ENCODE results near the gene ANO6. TPM values are rescaled to one million over a fixed set of nuclear protein-coding genes. Genes with fewer than 3 reads are reported as not detected.

The ANO6 gene
- polyA plus RNA-seq, 1 donor from 2014 or later: 9.0 TPM

DNA sequence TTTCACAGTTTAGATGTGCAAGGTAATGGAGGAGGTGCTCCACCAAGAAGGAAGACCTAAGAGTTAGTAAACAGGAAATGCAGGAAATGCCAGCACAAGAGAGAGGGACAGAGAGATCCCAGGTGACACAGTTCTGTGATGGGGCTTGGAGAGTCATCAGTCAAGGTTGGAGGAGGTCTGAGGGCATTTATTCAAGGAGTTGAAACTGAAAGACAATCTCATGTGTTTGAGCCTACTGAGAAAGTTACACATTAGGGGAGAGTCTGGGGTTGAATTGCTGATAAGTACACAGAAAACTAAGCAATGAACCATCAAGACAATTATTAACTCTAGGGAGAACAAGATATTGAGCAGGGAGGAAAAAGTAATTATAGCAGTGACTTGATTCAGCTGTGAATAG lies 138.5 kb downstream of the ANO6 start:
- Histone ChIP-seq H3K9ac (ENCODE audit: low read length) (no peak overlapping the region), H3K4me2 (ENCODE audit: low read length) (no peak overlapping the region), H3K27ac (ENCODE audit: low read length) (no peak overlapping the region), H3K9me3 (ENCODE audit: low read length) (no peaks in the 10 kb centered on the region), H3K9me2 (ENCODE audit: insufficient read depth, low read length) (no peaks in the 10 kb centered on the region), H3K4me3 (ENCODE audit: low read length) (no peak overlapping the region), H3K27me3 (ENCODE audit: insufficient read depth, low read depth, low read length) (no peaks in the 10 kb centered on the region), H2AFZ (ENCODE audit: low read depth, low read length) (no peak overlapping the region), H3F3A (ENCODE audit: insufficient read depth, low read length, poor library complexity, severe bottlenecking) (no peaks in the 10 kb centered on the region), H3K36me3 (ENCODE audit: insufficient read depth, low read length) (no peaks in the 10 kb centered on the region), H3K79me2 (replicated peaks; ENCODE audit: insufficient read depth, low read length) (no peaks in the 10 kb centered on the region), H4K20me1 (ENCODE audit: insufficient read depth) (no peaks in the 10 kb centered on the region)
- TF ChIP-seq, protein P1, sequence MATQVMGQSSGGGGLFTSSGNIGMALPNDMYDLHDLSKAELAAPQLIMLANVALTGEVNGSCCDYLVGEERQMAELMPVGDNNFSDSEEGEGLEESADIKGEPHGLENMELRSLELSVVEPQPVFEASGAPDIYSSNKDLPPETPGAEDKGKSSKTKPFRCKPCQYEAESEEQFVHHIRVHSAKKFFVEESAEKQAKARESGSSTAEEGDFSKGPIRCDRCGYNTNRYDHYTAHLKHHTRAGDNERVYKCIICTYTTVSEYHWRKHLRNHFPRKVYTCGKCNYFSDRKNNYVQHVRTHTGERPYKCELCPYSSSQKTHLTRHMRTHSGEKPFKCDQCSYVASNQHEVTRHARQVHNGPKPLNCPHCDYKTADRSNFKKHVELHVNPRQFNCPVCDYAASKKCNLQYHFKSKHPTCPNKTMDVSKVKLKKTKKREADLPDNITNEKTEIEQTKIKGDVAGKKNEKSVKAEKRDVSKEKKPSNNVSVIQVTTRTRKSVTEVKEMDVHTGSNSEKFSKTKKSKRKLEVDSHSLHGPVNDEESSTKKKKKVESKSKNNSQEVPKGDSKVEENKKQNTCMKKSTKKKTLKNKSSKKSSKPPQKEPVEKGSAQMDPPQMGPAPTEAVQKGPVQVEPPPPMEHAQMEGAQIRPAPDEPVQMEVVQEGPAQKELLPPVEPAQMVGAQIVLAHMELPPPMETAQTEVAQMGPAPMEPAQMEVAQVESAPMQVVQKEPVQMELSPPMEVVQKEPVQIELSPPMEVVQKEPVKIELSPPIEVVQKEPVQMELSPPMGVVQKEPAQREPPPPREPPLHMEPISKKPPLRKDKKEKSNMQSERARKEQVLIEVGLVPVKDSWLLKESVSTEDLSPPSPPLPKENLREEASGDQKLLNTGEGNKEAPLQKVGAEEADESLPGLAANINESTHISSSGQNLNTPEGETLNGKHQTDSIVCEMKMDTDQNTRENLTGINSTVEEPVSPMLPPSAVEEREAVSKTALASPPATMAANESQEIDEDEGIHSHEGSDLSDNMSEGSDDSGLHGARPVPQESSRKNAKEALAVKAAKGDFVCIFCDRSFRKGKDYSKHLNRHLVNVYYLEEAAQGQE (IDR thresholded peaks at IDR 0.05; ENCODE audit: borderline replicate concordance): no peak
- TF ChIP-seq, protein P2, sequence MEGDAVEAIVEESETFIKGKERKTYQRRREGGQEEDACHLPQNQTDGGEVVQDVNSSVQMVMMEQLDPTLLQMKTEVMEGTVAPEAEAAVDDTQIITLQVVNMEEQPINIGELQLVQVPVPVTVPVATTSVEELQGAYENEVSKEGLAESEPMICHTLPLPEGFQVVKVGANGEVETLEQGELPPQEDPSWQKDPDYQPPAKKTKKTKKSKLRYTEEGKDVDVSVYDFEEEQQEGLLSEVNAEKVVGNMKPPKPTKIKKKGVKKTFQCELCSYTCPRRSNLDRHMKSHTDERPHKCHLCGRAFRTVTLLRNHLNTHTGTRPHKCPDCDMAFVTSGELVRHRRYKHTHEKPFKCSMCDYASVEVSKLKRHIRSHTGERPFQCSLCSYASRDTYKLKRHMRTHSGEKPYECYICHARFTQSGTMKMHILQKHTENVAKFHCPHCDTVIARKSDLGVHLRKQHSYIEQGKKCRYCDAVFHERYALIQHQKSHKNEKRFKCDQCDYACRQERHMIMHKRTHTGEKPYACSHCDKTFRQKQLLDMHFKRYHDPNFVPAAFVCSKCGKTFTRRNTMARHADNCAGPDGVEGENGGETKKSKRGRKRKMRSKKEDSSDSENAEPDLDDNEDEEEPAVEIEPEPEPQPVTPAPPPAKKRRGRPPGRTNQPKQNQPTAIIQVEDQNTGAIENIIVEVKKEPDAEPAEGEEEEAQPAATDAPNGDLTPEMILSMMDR (IDR thresholded peaks at IDR 0.05; ENCODE audit: poor library complexity, severe bottlenecking): no peak
- no peak for TF ChIP-seq RAD21 (conservative IDR thresholded peaks at IDR 0.05)
- no peak for TF ChIP-seq TAF1 (IDR thresholded peaks at IDR 0.05; ENCODE audit: low read depth)
- no peak for TF ChIP-seq SMC3 (conservative IDR thresholded peaks at IDR 0.05; ENCODE audit: poor library complexity)
- TF ChIP-seq MXI1 (conservative IDR thresholded peaks at IDR 0.05; ENCODE audit: poor library complexity, severe bottlenecking): no peak
- no peak for TF ChIP-seq EP300 (conservative IDR thresholded peaks at IDR 0.05; ENCODE audit: poor library complexity, severe bottlenecking)
- no peak for TF ChIP-seq EZH2 (IDR thresholded peaks at IDR 0.05; ENCODE audit: borderline replicate concordance, insufficient read depth, low read length, poor library complexity, severe bottlenecking)
- TF ChIP-seq POLR2AphosphoS5 (IDR thresholded peaks at IDR 0.05): no peak

DNA sequence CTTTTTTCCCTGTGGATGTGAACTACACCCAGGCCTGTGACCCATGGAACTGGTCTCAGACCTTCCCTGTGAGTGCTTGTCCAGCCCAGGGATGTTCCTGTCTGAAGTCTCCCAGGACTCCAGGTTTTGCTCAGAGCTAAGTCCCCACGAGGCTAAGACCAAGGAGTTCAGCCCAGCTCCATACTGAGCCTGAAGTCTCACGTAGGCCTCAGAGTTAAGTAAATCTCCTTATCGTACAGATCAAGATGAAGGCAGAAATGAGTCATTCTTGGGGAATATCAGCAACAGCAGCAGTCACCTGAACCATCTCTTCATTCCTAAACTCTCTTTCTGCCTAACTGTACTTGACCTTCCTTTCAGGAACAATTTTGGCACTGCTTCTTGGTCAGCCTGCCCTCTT lies 139.8 kb downstream of the ANO6 start:
- no peaks in the 10 kb centered on the region for H3K9me2 ChIP-seq (ENCODE audit: insufficient read depth, low read length)
- TF ChIP-seq EP300 (conservative IDR thresholded peaks at IDR 0.05; ENCODE audit: poor library complexity, severe bottlenecking): no peak
- TF ChIP-seq, protein P2 (IDR thresholded peaks at IDR 0.05; ENCODE audit: poor library complexity, severe bottlenecking): no peak
- TF ChIP-seq, protein P1 (IDR thresholded peaks at IDR 0.05; ENCODE audit: borderline replicate concordance): no peak
- no peak for TF ChIP-seq EZH2 (IDR thresholded peaks at IDR 0.05; ENCODE audit: borderline replicate concordance, insufficient read depth, low read length, poor library complexity, severe bottlenecking)
- no peak for TF ChIP-seq POLR2AphosphoS5 (IDR thresholded peaks at IDR 0.05)
- H3K79me2 ChIP-seq (replicated peaks; ENCODE audit: insufficient read depth, low read length): no peaks in the 10 kb centered on the region
- H3K9me3 ChIP-seq (ENCODE audit: low read length): no peaks in the 10 kb centered on the region
- no peaks in the 10 kb centered on the region for H3F3A ChIP-seq (ENCODE audit: insufficient read depth, low read length, poor library complexity, severe bottlenecking)
- no peak overlapping the region for H3K4me3 ChIP-seq (ENCODE audit: low read length)
- no peaks in the 10 kb centered on the region for H4K20me1 ChIP-seq (ENCODE audit: insufficient read depth)
- H2AFZ ChIP-seq (ENCODE audit: low read depth, low read length): no peak overlapping the region
- H3K36me3 ChIP-seq (ENCODE audit: insufficient read depth, low read length): no peaks in the 10 kb centered on the region
- H3K9ac ChIP-seq (ENCODE audit: low read length): no peak overlapping the region
- no peak overlapping the region for H3K4me2 ChIP-seq (ENCODE audit: low read length)
- no peaks in the 10 kb centered on the region for H3K27me3 ChIP-seq (ENCODE audit: insufficient read depth, low read depth, low read length)
- no peak overlapping the region for H3K27ac ChIP-seq (ENCODE audit: low read length)
